ENCODE data around the gene PTPRN2.

GRCh38 chr7:158114056-158114850 is 473.4 kb downstream of the PTPRN2 start:
- TF ChIP-seq RCOR2 (CRISPR knock-in tag; IDR thresholded peaks at IDR 0.05) (no peak), EP300 (IDR thresholded peaks at IDR 0.05; ENCODE audit: low read depth in 2 of 2, low read length in 2 of 2) (no peak), EP300 (CRISPR knock-in tag; IDR thresholded peaks at IDR 0.05; ENCODE audit: borderline replicate concordance) (no peak), FOXC1 (CRISPR knock-in tag; IDR thresholded peaks at IDR 0.05; ENCODE audit: borderline replicate concordance) (no peak), ZNF674 (CRISPR knock-in tag; IDR thresholded peaks at IDR 0.05; ENCODE audit: low read depth) (no peak)
